ENCODE data around the gene LTBP2.

DNA sequence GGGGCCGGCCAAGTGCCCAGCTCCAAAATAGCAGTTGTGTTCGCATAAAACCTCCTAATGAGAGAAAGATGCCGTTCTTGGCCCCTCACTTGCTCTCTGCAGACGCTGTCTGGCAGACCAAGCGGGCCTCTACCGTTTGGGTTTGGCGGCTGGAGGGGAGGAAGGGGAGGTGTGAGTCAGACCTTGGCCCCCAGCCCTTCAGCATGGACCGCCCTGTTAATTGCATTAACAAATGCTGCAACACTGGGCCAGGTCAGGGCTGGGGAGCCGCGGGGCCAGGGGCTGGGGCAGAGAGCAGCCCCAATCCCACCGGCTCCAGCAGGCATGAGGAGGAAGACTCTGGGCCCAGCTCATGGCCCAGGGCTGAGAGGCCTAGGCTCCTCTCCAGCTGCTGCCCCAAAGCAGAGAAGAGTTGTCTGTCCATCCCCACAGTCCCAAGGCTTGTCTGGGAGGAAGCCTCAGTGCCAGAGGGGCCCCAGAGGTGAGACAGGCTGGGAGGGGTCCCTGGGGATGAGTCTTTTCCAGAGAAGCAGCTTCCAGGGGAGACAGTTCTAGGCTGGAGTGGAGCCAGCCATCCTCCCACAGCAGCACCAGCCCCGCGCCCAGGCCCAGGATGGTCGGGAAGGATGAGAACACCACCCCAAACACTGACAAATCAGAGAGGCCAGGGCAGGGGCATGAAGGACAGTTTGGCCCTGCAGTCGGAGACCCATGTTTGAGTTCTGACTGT, 16.9 kb downstream of the LTBP2 start:
- no peak for TF ChIP-seq CTCF (IDR thresholded peaks at IDR 0.05)
- TF ChIP-seq POLR2A (IDR thresholded peaks at IDR 0.05), result no peak
- no peak for TF ChIP-seq POLR2AphosphoS5 (IDR thresholded peaks at IDR 0.05)
- TF ChIP-seq EP300 (IDR thresholded peaks at IDR 0.05), result no peak

All from sigmoid colon (tissue), 4 donors.